ENCODE measurements around the gene TPSAB1.
"Not testable (repeated sequence)": the region's sequence is repeated elsewhere in the genome, so short reads cannot be mapped to it uniquely, and the experiment has no call there.

DNA sequence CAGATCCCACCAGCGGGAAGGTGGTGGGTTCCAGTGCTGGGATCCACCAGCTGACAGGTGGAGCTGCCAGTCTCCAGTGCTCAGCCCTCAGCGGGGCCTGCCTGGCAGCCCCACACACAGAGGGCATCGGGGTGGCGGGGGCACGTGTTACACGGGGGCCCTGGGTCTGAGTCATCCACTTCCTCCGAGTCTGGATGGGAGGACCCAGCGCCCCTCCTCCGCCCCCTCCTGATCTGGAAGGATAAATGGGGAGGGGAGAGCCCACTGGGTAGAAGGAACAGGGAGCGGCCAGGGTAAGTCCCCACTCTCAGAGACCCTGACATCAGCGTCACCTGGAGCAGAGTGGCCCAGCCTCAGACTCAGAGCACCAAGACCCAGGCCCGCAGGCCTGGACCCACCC is at the start of gene TPSAB1:
- TF ChIP-seq, protein P1, sequence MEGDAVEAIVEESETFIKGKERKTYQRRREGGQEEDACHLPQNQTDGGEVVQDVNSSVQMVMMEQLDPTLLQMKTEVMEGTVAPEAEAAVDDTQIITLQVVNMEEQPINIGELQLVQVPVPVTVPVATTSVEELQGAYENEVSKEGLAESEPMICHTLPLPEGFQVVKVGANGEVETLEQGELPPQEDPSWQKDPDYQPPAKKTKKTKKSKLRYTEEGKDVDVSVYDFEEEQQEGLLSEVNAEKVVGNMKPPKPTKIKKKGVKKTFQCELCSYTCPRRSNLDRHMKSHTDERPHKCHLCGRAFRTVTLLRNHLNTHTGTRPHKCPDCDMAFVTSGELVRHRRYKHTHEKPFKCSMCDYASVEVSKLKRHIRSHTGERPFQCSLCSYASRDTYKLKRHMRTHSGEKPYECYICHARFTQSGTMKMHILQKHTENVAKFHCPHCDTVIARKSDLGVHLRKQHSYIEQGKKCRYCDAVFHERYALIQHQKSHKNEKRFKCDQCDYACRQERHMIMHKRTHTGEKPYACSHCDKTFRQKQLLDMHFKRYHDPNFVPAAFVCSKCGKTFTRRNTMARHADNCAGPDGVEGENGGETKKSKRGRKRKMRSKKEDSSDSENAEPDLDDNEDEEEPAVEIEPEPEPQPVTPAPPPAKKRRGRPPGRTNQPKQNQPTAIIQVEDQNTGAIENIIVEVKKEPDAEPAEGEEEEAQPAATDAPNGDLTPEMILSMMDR (conservative IDR thresholded peaks at IDR 0.05; ENCODE audit: low read depth, low read length): not testable (repeated sequence)
- TF ChIP-seq EZH2 (IDR thresholded peaks at IDR 0.05; ENCODE audit: borderline replicate concordance, low read depth, low read length, poor library complexity, severe bottlenecking): not testable (repeated sequence)

All from A673 (cell line).